COLO668 (cell line): ENCODE measurements around the gene ELANE.
A peak's percentile ranks its signal among the peaks of the same experiment; 100 is the strongest.
"Not testable (repeated sequence)": the region's sequence is repeated elsewhere in the genome, so short reads cannot be mapped to it uniquely, and the experiment has no call there.

Source experiments
- DNase-seq: peaks from one replicate; lab custom pipeline; 2025; ENCODE audit not compliant: unreplicated experiment; lab: John Stamatoyannopoulos, UW

Gene ELANE

GRCh38 chr19:876780-877314, 24.7 kb downstream of the ELANE start:
- DNase-seq, result peak; percentile 30

GRCh38 chr19:877992-878660, 26.0 kb downstream of the ELANE start:
- not testable (repeated sequence) for DNase-seq

GRCh38 chr19:878751-879561, 26.9 kb downstream of the ELANE start:
- DNase-seq, result not testable (repeated sequence)

- DNase-seq, result no peak
These were observed 27.8 kb downstream of the ELANE start for GRCh38 chr19:879711-880438.

- no peak for DNase-seq
These were observed 29.4 kb downstream of the ELANE start for GRCh38 chr19:881385-882071.

GRCh38 chr19:882871-883497, 30.9 kb downstream of the ELANE start:
- DNase-seq, result no peak

GRCh38 chr19:883661-884211, 31.6 kb downstream of the ELANE start:
- peak; percentile 92 for DNase-seq

GRCh38 chr19:884420-885211, 32.5 kb downstream of the ELANE start:
- DNase-seq, result no peak

- DNase-seq, result no peak
These were observed 33.6 kb downstream of the ELANE start for GRCh38 chr19:885536-886224.

- peak; percentile 19 for DNase-seq
These were observed 35.0 kb downstream of the ELANE start for GRCh38 chr19:887072-887471.

- no peak for DNase-seq
These were observed 35.5 kb downstream of the ELANE start for GRCh38 chr19:887599-887998.

GRCh38 chr19:888581-889385, 36.7 kb downstream of the ELANE start:
- no peak for DNase-seq

- no peak for DNase-seq
These were observed 37.7 kb downstream of the ELANE start for GRCh38 chr19:889662-890295.

- DNase-seq, result no peak
These were observed 38.7 kb downstream of the ELANE start for GRCh38 chr19:890831-891230.

GRCh38 chr19:891421-892200, 39.5 kb downstream of the ELANE start:
- DNase-seq, result peak; percentile 86

- peak; percentile 50 for DNase-seq
These were observed 40.3 kb downstream of the ELANE start for GRCh38 chr19:892243-892893.
